Osteocyte (in vitro differentiated cells): ENCODE results near the gene TENM4. TPM values are rescaled to one million over a fixed set of nuclear protein-coding genes. Genes with fewer than 3 reads are reported as not detected.

Experiments used
- DNase-seq: peaks from one replicate; pipeline ENCODE4 v3.0.0; 2021; ENCODE audit warnings: mixed read lengths; ENCODE audit not compliant: unreplicated experiment; ENCODE audit errors: extremely low spot score
- H3K27ac Mint-ChIP-seq: one replicate; pipeline ENCODE4 v1.8.0; 2021; ENCODE audit warnings: mild to moderate bottlenecking, mixed read lengths; ENCODE audit not compliant: unreplicated experiment
- H3K27me3 Mint-ChIP-seq: one replicate; pipeline ENCODE4 v1.8.0; 2021; ENCODE audit warnings: mixed read lengths; ENCODE audit not compliant: unreplicated experiment
- H3K36me3 Mint-ChIP-seq: one replicate; pipeline ENCODE4 v1.8.0; 2021; ENCODE audit warnings: mixed read lengths; ENCODE audit not compliant: unreplicated experiment
- H3K4me1 Mint-ChIP-seq: one replicate; pipeline ENCODE4 v1.8.0; 2021; ENCODE audit warnings: mixed read lengths; ENCODE audit not compliant: unreplicated experiment
- H3K4me3 Mint-ChIP-seq: one replicate; pipeline ENCODE4 v1.8.0; 2021; ENCODE audit warnings: mild to moderate bottlenecking, moderate library complexity, mixed read lengths; ENCODE audit not compliant: unreplicated experiment
- H3K9me3 Mint-ChIP-seq: one replicate; pipeline ENCODE4 v1.8.0; 2021; ENCODE audit warnings: mixed read lengths; ENCODE audit not compliant: unreplicated experiment
- total RNA-seq: library from RNA; stranded (reverse); gene quantifications from 2 replicates; pipeline ENCODE4 v1.2.1, GENCODE V29; 2021
- TF ChIP-seq, protein P1 (sequence below): fragments of 200-600 bp; sonication (generic); IDR thresholded peaks from 2 replicates; pipeline ENCODE4 v1.5.0; 2021; ENCODE audit warnings: antibody characterized with exemption, mild to moderate bottlenecking, moderate library complexity

The TENM4 gene
- total RNA-seq, 1 donor from 2014 or later, result 74.1 TPM

DNA sequence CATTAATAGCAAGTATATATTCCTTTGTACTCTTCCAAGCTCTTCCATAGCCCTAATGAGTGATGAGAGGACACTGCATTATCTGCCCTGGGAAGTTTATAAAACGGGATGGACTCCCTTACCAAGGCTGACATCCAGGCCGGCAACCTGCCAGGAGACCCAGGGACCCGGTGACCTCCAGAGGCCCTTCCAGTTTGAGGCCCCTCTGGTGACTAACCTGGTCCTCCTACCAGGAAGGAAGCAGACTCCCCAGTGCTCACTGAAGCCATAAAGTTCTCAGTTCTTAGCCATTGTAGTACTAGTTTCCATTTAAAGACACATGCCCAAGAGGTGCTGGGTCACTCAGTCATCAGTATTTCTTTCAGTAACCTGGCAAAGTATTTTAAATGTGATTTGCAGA lies 345.4 kb downstream of the TENM4 start:
- Mint-ChIP-seq H3K27ac (no peak overlapping the region), H3K4me1 (peaks cover 42% of the 10 kb centered on the region), H3K36me3 (no peaks in the 10 kb centered on the region), H3K9me3 (no peaks in the 10 kb centered on the region), H3K4me3 (no peak overlapping the region), H3K27me3 (no peaks in the 10 kb centered on the region)
- no peak for DNase-seq
- TF ChIP-seq, protein P1, sequence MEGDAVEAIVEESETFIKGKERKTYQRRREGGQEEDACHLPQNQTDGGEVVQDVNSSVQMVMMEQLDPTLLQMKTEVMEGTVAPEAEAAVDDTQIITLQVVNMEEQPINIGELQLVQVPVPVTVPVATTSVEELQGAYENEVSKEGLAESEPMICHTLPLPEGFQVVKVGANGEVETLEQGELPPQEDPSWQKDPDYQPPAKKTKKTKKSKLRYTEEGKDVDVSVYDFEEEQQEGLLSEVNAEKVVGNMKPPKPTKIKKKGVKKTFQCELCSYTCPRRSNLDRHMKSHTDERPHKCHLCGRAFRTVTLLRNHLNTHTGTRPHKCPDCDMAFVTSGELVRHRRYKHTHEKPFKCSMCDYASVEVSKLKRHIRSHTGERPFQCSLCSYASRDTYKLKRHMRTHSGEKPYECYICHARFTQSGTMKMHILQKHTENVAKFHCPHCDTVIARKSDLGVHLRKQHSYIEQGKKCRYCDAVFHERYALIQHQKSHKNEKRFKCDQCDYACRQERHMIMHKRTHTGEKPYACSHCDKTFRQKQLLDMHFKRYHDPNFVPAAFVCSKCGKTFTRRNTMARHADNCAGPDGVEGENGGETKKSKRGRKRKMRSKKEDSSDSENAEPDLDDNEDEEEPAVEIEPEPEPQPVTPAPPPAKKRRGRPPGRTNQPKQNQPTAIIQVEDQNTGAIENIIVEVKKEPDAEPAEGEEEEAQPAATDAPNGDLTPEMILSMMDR, result no peak

- DNase-seq, result no peak
- H3K27ac Mint-ChIP-seq, result no peak overlapping the region
- H3K4me3 Mint-ChIP-seq, result no peak overlapping the region
- H3K36me3 Mint-ChIP-seq, result no peaks in the 10 kb centered on the region
- TF ChIP-seq, protein P1, result no peak
- no peaks in the 10 kb centered on the region for H3K9me3 Mint-ChIP-seq
- H3K27me3 Mint-ChIP-seq, result no peaks in the 10 kb centered on the region
- H3K4me1 Mint-ChIP-seq, result peaks cover 37% of the 10 kb centered on the region
Observed at GRCh38 chr11:79094616-79095015, 346.2 kb downstream of the TENM4 start.

- H3K27ac Mint-ChIP-seq, result no peak overlapping the region
- no peak overlapping the region for H3K4me3 Mint-ChIP-seq
- H3K4me1 Mint-ChIP-seq, result peaks cover 42% of the 10 kb centered on the region
- H3K27me3 Mint-ChIP-seq, result no peaks in the 10 kb centered on the region
- no peaks in the 10 kb centered on the region for H3K36me3 Mint-ChIP-seq
- H3K9me3 Mint-ChIP-seq, result no peaks in the 10 kb centered on the region
- DNase-seq, result no peak
- TF ChIP-seq, protein P1, result no peak
Observed at GRCh38 chr11:79092791-79093353, 348.0 kb downstream of the TENM4 start.

- Mint-ChIP-seq H3K36me3 (no peaks in the 10 kb centered on the region), H3K9me3 (no peaks in the 10 kb centered on the region), H3K4me1 (peaks cover 44% of the 10 kb centered on the region), H3K27ac (no peak overlapping the region), H3K27me3 (no peaks in the 10 kb centered on the region), H3K4me3 (no peak overlapping the region)
- TF ChIP-seq, protein P1, result no peak
- DNase-seq, result no peak
Observed at GRCh38 chr11:79090191-79090705, 350.6 kb downstream of the TENM4 start.

DNA sequence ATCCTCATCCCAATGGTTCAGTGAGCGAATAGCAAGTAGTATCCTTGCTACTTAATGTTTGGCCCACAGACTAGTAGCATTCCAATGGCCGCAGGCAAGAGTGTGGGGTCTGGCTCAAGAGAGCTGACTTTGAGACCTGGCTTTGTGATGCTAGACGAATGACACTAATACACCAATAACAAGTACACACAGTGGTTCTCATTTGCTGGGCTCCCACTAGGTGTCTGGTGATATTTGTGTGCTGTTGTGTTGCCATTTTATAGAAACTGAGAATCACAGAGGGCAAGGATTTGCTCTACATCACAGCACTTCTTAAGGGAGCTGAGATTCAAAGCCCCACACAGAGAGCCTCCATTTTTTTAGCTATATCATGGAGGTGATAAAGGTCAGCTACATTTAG lies 351.2 kb downstream of the TENM4 start:
- no peak overlapping the region for H3K4me3 Mint-ChIP-seq

More for the DNA sequence above, 351.2 kb downstream of the TENM4 start:
- Mint-ChIP-seq H3K4me1 (peaks cover 44% of the 10 kb centered on the region), H3K9me3 (no peaks in the 10 kb centered on the region), H3K36me3 (no peaks in the 10 kb centered on the region), H3K27ac (peak overlapping the region; percentile 87), H3K27me3 (no peaks in the 10 kb centered on the region)
- no peak for DNase-seq
- TF ChIP-seq, protein P1, result no peak
